ENCODE results near the gene SLCO1B1. TPM values are rescaled to one million over a fixed set of nuclear protein-coding genes. Genes with fewer than 3 reads are reported as not detected.

Gene SLCO1B1
- total RNA-seq, 1 experiment from 2014 or later = 0.32 TPM

GRCh38 chr12:21257172-21257571 is 126.2 kb downstream of the SLCO1B1 start:
- CTCF ChIA-PET = no interaction called here
- RAD21 ChIA-PET (ENCODE audit: low non-redundant PET in 1 of 2, low total read pairs in 2 of 2, uncharacterized antibody in 2 of 2, unreplicated experiment in 2 of 2) = no interaction called here
- intact Hi-C loops (cut with micrococcal nuclease) = no loop called here
- Histone ChIP-seq H3K36me3 (ENCODE audit: control insufficient read depth in 1 of 2, insufficient read depth in 2 of 2, low read length in 2 of 2) (no peaks in the 10 kb centered on the region), H3K27ac (ENCODE audit: low read depth, low read length) (no peak overlapping the region), H2AFZ (ENCODE audit: low read depth, low read length, poor library complexity, severe bottlenecking) (no peak overlapping the region), H3K9me2 (ENCODE audit: insufficient read depth) (no peaks in the 10 kb centered on the region), H3K9me3 (ENCODE audit: control insufficient read depth in 1 of 2, insufficient read depth in 1 of 2, low read depth in 1 of 2, low read length in 2 of 2) (no peaks in the 10 kb centered on the region), H3K4me3 (replicated peaks in 1 of 2; ENCODE audit: low read depth in 1 of 2, low read length in 2 of 2) (no peak overlapping the region), H3K4me1 (ENCODE audit: control insufficient read depth in 1 of 2, insufficient read depth in 2 of 2, low read length in 2 of 2) (no peaks in the 10 kb centered on the region), H3K9ac (ENCODE audit: low read length) (no peak overlapping the region), H3K79me2 (ENCODE audit: insufficient read depth, low read length) (no peaks in the 10 kb centered on the region), H3K27me3 (ENCODE audit: insufficient read depth, low read length) (no peaks in the 10 kb centered on the region), H3K4me2 (ENCODE audit: low read length) (no peak overlapping the region), H4K20me1 (ENCODE audit: insufficient read depth) (no peaks in the 10 kb centered on the region)
- no TSS peak for BruUV-seq (replicated peaks)
- ATAC-seq = no peak
- TF ChIP-seq CTCF (IDR thresholded peaks at IDR 0.05 in 2 of 3, conservative IDR thresholded peaks at IDR 0.05 in 1 of 3; ENCODE audit: borderline replicate concordance in 1 of 3, insufficient read depth in 1 of 3, low read depth in 2 of 3, low read length in 2 of 3) (no peak), POLR2AphosphoS5 (IDR thresholded peaks at IDR 0.05; ENCODE audit: low read depth, low read length) (no peak), SP1 (IDR thresholded peaks at IDR 0.05; ENCODE audit: low read depth) (no peak), REST (IDR thresholded peaks at IDR 0.05; ENCODE audit: low read depth) (no peak), ZNF274 (IDR thresholded peaks at IDR 0.05; ENCODE audit: low read depth, low read length) (no peak), EZH2phosphoT487 (IDR thresholded peaks at IDR 0.05; ENCODE audit: borderline replicate concordance) (no peak), CBX3 (IDR thresholded peaks at IDR 0.05; ENCODE audit: low read depth) (no peak), POLR2A (IDR thresholded peaks at IDR 0.05; ENCODE audit: borderline replicate concordance, extremely low read depth, insufficient read depth, insufficient read length) (no peak), ZFX (IDR thresholded peaks at IDR 0.05) (no peak), FOSL1 (IDR thresholded peaks at IDR 0.05; ENCODE audit: low read depth) (no peak), SIN3A (IDR thresholded peaks at IDR 0.05; ENCODE audit: low read depth) (no peak), ZBTB33 (IDR thresholded peaks at IDR 0.05; ENCODE audit: extremely low read depth, insufficient replicate concordance, low read length) (no peak), ATF3 (IDR thresholded peaks at IDR 0.05) (no peak)
- DNase-seq (ENCODE audit: low read depth, low spot score) = no peak
- POLR2A ChIA-PET = no interaction called here
